ENCODE measurements around the gene DPP10. TPM values are rescaled to one million over a fixed set of nuclear protein-coding genes. Genes with fewer than 3 reads are reported as not detected.

Gene DPP10
- total and polyA plus RNA-seq, 8 donors, result 0.68 to 8.2 (median 4.7) TPM

DNA sequence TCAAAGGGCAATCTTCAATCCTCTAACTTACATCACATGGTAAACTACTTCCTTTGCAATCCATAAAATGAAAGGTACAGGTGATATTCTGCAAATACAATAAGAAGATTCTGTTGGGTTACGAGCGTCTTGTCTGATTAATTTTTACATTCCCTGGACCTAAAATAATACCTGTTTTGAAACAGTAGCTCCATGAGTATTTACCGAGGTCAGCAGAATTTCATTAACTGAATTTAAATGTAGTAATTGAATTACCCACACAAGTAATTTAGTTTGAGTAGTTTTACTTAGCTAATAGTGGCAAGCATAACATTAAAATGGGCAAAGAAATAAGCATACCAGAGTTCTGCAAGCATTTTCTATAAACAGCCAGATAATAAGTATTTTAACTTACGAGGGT lies 652.0 kb downstream of the DPP10 start:
- no peak for DNase-seq
- Histone ChIP-seq H3K9me3 (peaks cover 0 to 6% of the 10 kb centered on the region in 2 donors), H3K36me3 (no peaks in the 10 kb centered on the region), H3K4me1 (no peaks in the 10 kb centered on the region), H3K4me3 (no peak overlapping the region), H3K27ac (no peak overlapping the region), H3K27me3 (no peaks in the 10 kb centered on the region)
- TF ChIP-seq, protein P1, sequence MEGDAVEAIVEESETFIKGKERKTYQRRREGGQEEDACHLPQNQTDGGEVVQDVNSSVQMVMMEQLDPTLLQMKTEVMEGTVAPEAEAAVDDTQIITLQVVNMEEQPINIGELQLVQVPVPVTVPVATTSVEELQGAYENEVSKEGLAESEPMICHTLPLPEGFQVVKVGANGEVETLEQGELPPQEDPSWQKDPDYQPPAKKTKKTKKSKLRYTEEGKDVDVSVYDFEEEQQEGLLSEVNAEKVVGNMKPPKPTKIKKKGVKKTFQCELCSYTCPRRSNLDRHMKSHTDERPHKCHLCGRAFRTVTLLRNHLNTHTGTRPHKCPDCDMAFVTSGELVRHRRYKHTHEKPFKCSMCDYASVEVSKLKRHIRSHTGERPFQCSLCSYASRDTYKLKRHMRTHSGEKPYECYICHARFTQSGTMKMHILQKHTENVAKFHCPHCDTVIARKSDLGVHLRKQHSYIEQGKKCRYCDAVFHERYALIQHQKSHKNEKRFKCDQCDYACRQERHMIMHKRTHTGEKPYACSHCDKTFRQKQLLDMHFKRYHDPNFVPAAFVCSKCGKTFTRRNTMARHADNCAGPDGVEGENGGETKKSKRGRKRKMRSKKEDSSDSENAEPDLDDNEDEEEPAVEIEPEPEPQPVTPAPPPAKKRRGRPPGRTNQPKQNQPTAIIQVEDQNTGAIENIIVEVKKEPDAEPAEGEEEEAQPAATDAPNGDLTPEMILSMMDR (IDR thresholded peaks at IDR 0.05), result no peak
- intact Hi-C loops (cut with DNase I), result no loop called here
- no peak for ATAC-seq

DNA sequence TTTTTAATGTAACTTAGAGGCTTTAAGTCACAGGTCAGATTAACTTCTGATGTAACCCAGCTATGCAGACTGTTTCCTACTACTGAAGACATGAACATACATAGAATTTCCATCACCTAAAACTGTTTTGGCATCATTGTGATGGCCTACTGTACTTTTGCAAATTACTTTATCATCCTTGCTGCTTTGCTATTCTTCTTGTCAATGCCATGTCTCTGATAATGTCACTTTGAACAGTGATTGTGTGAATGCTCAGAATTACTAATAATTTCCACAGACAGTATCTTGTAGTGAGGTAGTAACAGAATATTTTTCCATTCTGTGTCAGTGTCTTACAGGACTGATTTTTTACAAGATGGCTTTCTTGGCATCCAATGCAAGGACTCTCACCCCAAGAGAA lies 663.5 kb downstream of the DPP10 start:
- Histone ChIP-seq H3K4me3 (no peak overlapping the region), H3K27ac (no peak overlapping the region), H3K27me3 (no peaks in the 10 kb centered on the region), H3K4me1 (no peaks in the 10 kb centered on the region), H3K9me3 (peaks cover 0 to 5% of the 10 kb centered on the region in 2 donors), H3K36me3 (no peaks in the 10 kb centered on the region)
- intact Hi-C loops (cut with DNase I), result no loop called here
- TF ChIP-seq, protein P1 (IDR thresholded peaks at IDR 0.05), result no peak
- DNase-seq, result no peak
- ATAC-seq, result no peak

DNA sequence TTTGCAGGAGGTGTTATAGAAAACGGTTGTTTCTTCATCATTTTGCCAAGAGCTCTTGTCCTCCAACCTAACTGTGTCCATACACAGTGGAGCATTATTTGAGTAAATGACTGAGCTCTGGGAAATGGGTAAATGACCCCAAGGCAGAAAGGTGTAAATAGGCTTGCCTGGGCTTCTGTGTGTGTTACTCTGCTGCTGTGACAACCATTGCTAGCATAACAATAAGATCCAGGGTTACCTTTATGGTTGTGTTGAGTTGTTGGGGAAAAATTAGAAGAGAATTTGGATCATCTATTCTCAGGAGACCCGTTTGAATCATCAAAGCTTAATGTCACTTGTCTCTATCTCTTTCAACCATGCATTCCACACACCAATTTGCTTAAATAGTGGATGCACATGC lies 672.7 kb downstream of the DPP10 start:
- Histone ChIP-seq H3K27me3 (no peaks in the 10 kb centered on the region), H3K36me3 (no peaks in the 10 kb centered on the region), H3K4me3 (no peak overlapping the region), H3K27ac (no peak overlapping the region), H3K9me3 (no peaks in the 10 kb centered on the region), H3K4me1 (no peaks in the 10 kb centered on the region)
- TF ChIP-seq, protein P1 (IDR thresholded peaks at IDR 0.05), result no peak
- intact Hi-C loops (cut with DNase I), result no loop called here
- DNase-seq (no peak), ATAC-seq (no peak)

DNA sequence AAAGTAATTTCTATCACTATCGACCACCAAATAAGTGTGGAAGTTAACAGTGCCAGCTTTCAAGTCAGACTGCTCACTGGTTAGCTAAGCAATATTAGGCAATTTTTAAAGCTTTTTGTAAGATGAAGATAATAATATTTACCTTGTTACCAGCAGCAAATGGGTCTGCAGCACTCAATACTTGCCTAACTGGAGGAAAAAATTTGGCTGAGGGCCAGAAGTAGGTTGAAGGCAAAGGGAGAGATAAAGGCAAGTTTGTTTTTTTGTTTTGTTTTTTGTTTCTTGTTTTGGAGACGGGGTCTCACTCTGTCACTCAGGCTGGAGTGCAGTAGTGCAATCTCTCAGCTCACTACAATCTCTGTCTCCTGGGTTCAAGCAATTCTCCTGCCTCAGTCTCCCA lies 675.9 kb downstream of the DPP10 start:
- intact Hi-C loops (cut with DNase I), result no loop called here
- H3K4me3 ChIP-seq, result no peak overlapping the region
- H3K27me3 ChIP-seq, result no peaks in the 10 kb centered on the region
- no peak for DNase-seq
- no peaks in the 10 kb centered on the region for H3K9me3 ChIP-seq
- H3K4me1 ChIP-seq, result no peaks in the 10 kb centered on the region
- ATAC-seq, result no peak
- TF ChIP-seq, protein P1 (IDR thresholded peaks at IDR 0.05), result no peak
- H3K36me3 ChIP-seq, result no peaks in the 10 kb centered on the region
- H3K27ac ChIP-seq, result no peak overlapping the region

DNA sequence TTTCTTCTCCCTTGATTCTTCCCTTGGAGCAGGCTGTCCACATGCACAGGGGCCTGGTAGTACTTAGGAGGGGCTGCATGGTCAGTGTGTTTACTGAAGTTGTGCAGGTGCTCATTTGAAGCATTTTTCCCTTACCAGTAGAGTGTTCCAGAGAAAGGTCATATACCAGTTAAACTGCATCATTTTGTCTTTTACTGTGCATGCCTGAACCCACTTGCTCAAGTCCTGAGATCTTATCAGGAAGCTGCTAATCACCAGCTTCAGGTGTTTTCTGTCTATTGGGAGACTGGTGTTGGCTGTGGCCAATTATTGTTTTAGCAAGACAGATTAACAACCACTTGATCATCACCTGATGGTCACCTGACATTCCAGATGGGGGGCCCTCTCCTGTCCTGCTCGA lies 676.6 kb downstream of the DPP10 start:
- intact Hi-C loops (cut with DNase I), result no loop called here
- TF ChIP-seq, protein P1 (IDR thresholded peaks at IDR 0.05), result no peak
- DNase-seq, result no peak
- no peak overlapping the region for H3K4me3 ChIP-seq
- H3K4me1 ChIP-seq, result no peaks in the 10 kb centered on the region
- no peak overlapping the region for H3K27ac ChIP-seq
- ATAC-seq, result no peak
- no peaks in the 10 kb centered on the region for H3K9me3 ChIP-seq
- no peaks in the 10 kb centered on the region for H3K27me3 ChIP-seq
- H3K36me3 ChIP-seq, result no peaks in the 10 kb centered on the region

Measured in left lung (tissue), 10 donors.